ENCODE data around the gene ARHGAP31. TPM values are rescaled to one million over a fixed set of nuclear protein-coding genes. Genes with fewer than 3 reads are reported as not detected.

The ARHGAP31 gene
- total and polyA plus RNA-seq, 10 donors, result 2.0 to 38.0 (median 25.3) TPM

GRCh38 chr3:119405315-119405714 is 111.1 kb downstream of the ARHGAP31 start:
- no peaks in the 10 kb centered on the region for H3K27me3 ChIP-seq (replicated peaks in 1 of 7)
- no peak for DNase-seq
- no peak overlapping the region for H3K27ac ChIP-seq
- no peaks in the 10 kb centered on the region for H3K4me1 ChIP-seq
- peaks cover 0 to 75% (median 20%) of the 10 kb centered on the region in 6 donors for H3K36me3 ChIP-seq
- 74 to 90% (median 87%) methylated on average over 2 of the region's 2 CpGs for WGBS, 5 donors
- TF ChIP-seq POLR2A (IDR thresholded peaks at IDR 0.05) (no peak), CTCF (IDR thresholded peaks at IDR 0.05 in 8 of 11, conservative IDR thresholded peaks at IDR 0.05 in 3 of 11) (no peak), POLR2AphosphoS5 (IDR thresholded peaks at IDR 0.05) (no peak)
- intact Hi-C loops (cut with DNase I; ENCODE audit: low total_unique reads), result no loop called here
- H3K9me3 ChIP-seq, result no peaks in the 10 kb centered on the region
- no peak overlapping the region for H3K4me3 ChIP-seq

GRCh38 chr3:119408243-119408950 is 114.2 kb downstream of the ARHGAP31 start:
- Histone ChIP-seq H3K36me3 (peaks cover 0 to 72% (median 17%) of the 10 kb centered on the region in 6 donors), H3K4me1 (no peaks in the 10 kb centered on the region), H3K4me3 (no peak overlapping the region), H3K27ac (no peak overlapping the region), H3K9me3 (no peaks in the 10 kb centered on the region), H3K27me3 (replicated peaks in 1 of 7) (no peaks in the 10 kb centered on the region)
- WGBS, 5 donors, result 72 to 87% (median 82%) methylated on average over 3 of the region's 3 CpGs
- intact Hi-C loops (cut with DNase I; ENCODE audit: low total_unique reads), result no loop called here
- DNase-seq, result no peak
- TF ChIP-seq POLR2A (IDR thresholded peaks at IDR 0.05) (no peak), POLR2AphosphoS5 (IDR thresholded peaks at IDR 0.05) (no peak), CTCF (IDR thresholded peaks at IDR 0.05 in 8 of 11, conservative IDR thresholded peaks at IDR 0.05 in 3 of 11) (no peak)

- no peaks in the 10 kb centered on the region for H3K9me3 ChIP-seq
- intact Hi-C loops (cut with DNase I; ENCODE audit: low total_unique reads), result no loop called here
- H3K27me3 ChIP-seq (replicated peaks in 1 of 7), result no peaks in the 10 kb centered on the region
- no peaks in the 10 kb centered on the region for H3K4me1 ChIP-seq
- no peak for TF ChIP-seq POLR2A (IDR thresholded peaks at IDR 0.05)
- TF ChIP-seq CTCF (IDR thresholded peaks at IDR 0.05 in 8 of 11, conservative IDR thresholded peaks at IDR 0.05 in 3 of 11), result no peak
- TF ChIP-seq POLR2AphosphoS5 (IDR thresholded peaks at IDR 0.05), result no peak
- H3K36me3 ChIP-seq, result peaks cover 0 to 74% (median 29%) of the 10 kb centered on the region in 6 donors
- no peak for DNase-seq
- H3K4me3 ChIP-seq, result no peak overlapping the region
- no peak overlapping the region for H3K27ac ChIP-seq
- 93 to 100% (median 95%) methylated on average over 1 of the region's 1 CpG for WGBS, 5 donors
Measured at GRCh38 chr3:119409844-119410243, 115.7 kb downstream of the ARHGAP31 start.

- H3K4me1 ChIP-seq, result no peaks in the 10 kb centered on the region
- intact Hi-C loops (cut with DNase I; ENCODE audit: low total_unique reads), result no loop called here
- 86 to 93% (median 93%) methylated on average over 7 of the region's 7 CpGs for WGBS, 5 donors
- TF ChIP-seq CTCF (IDR thresholded peaks at IDR 0.05 in 8 of 11, conservative IDR thresholded peaks at IDR 0.05 in 3 of 11) (no peak), POLR2A (IDR thresholded peaks at IDR 0.05) (no peak), POLR2AphosphoS5 (IDR thresholded peaks at IDR 0.05) (no peak)
- no peaks in the 10 kb centered on the region for H3K9me3 ChIP-seq
- no peak overlapping the region for H3K27ac ChIP-seq
- no peak for DNase-seq
- no peak overlapping the region for H3K4me3 ChIP-seq
- H3K36me3 ChIP-seq, result peaks cover 0 to 91% (median 36%) of the 10 kb centered on the region in 6 donors
- H3K27me3 ChIP-seq (replicated peaks in 1 of 7), result no peaks in the 10 kb centered on the region
Measured at GRCh38 chr3:119413603-119414280, 119.6 kb downstream of the ARHGAP31 start.
